K562 (cell line): ENCODE measurements around the gene SALL3. TPM values are rescaled to one million over a fixed set of nuclear protein-coding genes. Genes with fewer than 3 reads are reported as not detected.

Experiments used
- ATAC-seq: fragments of 200-7000 bp; cut with Tn5 transposase; 3 replicates; pipeline ENCODE4 v1.9.1; 2020; ENCODE audit warnings: moderate library complexity
- BruUV-seq: library from RNA; stranded (reverse); fragments of 400-500 nt; replicated peaks from 2 replicates; lab custom pipeline; 2021; lab: Mats Ljungman, UMichigan
- CTCF ChIA-PET: fragments of 300-600 bp; formaldehyde crosslinking; extraction: SDS; loops from one replicate; lab custom pipeline; 2021; ENCODE audit warnings: low intra/inter-chr PET ratio; lab: Yijun Ruan, JAX
- POLR2A ChIA-PET: fragments of 300-600, 350-650 bp; sonication (Branson Sonifier 250); formaldehyde crosslinking; extraction: SDS; loops from one replicate; lab custom pipeline; 2021; ENCODE audit warnings: antibody characterized with exemption, inconsistent platforms; lab: Yijun Ruan, JAX
- DNase-seq, 4 experiments: peaks; one replicate each; pipeline versions ENCODE4 v3.0.0 to v3.0.0-alpha.2; 2011 to 2018; ENCODE audit warnings: low spot score in 3 of 4, mixed read lengths in 3 of 4; ENCODE audit errors: extremely low read depth in 1 of 4
- FAIRE-seq: peaks from 2 replicates; lab custom pipeline; 2011; peaks lifted over from hg19 to GRCh38; lab: Jason Lieb, UNC
- H2AFZ ChIP-seq: 2 replicates; pipeline ENCODE4 v1.6.0; 2011; ENCODE audit warnings: low read depth, low read length, control low read depth, inconsistent platforms
- H3K27ac ChIP-seq: fragments of 200-600 bp; 3 replicates; pipeline ENCODE4 v1.8.0; 2011; ENCODE audit warnings: low read depth, mild to moderate bottlenecking, control low read depth, inconsistent platforms, low read length, moderate library complexity, mixed read lengths; ENCODE audit errors: extremely low read depth
- H3K27me3 ChIP-seq, 2 experiments: fragments of 300-600 bp in 1 of 2; 2 replicates in 1 of 2; 3 replicates in 1 of 2; pipeline versions ENCODE4 v1.6.0 to v1.8.0; 2011; ENCODE audit warnings: inconsistent platforms in 2 of 2, low read length in 2 of 2, mild to moderate bottlenecking in 1 of 2, mixed read lengths in 1 of 2, moderate library complexity in 1 of 2; ENCODE audit not compliant: control insufficient read depth in 2 of 2, insufficient read depth in 2 of 2
- H3K36me3 ChIP-seq: fragments of 300-600 bp; 3 replicates; pipeline ENCODE4 v1.8.0; 2011; ENCODE audit warnings: mild to moderate bottlenecking, low read length, inconsistent platforms; ENCODE audit not compliant: control insufficient read depth, insufficient read depth
- H3K4me1 ChIP-seq, 2 experiments: fragments of 200-600 bp in 1 of 2; replicated peaks in 1 of 2; 2 replicates in 1 of 2; 3 replicates in 1 of 2; pipeline versions ENCODE4 v1.5.1 to v1.8.0; 2011; ENCODE audit warnings: inconsistent platforms in 2 of 2, low read length in 2 of 2, mild to moderate bottlenecking in 1 of 2, mixed read lengths in 1 of 2, moderate library complexity in 1 of 2; ENCODE audit not compliant: control insufficient read depth in 2 of 2, insufficient read depth in 2 of 2
- H3K4me2 ChIP-seq: 2 replicates; pipeline ENCODE4 v1.6.1; 2011; ENCODE audit warnings: low read length, control low read depth, inconsistent platforms, mixed read lengths; ENCODE audit not compliant: insufficient read depth
- H3K4me3 ChIP-seq: fragments of 200-600 bp; sonication (generic), shearing (Covaris generic); 2 replicates; pipeline ENCODE4 v1.5.1; 2016; ENCODE audit warnings: control low read depth, inconsistent platforms
- H3K79me2 ChIP-seq: fragments of 200-600 bp; 3 replicates; pipeline ENCODE4 v1.8.0; 2011; ENCODE audit warnings: low read length, inconsistent platforms; ENCODE audit not compliant: control insufficient read depth, insufficient read depth
- H3K9ac ChIP-seq, 2 experiments: 2 replicates each; pipeline versions ENCODE4 v1.6.0 to v1.6.1; 2011; ENCODE audit warnings: low read depth in 2 of 2, low read length in 2 of 2, control low read depth in 1 of 2, inconsistent platforms in 1 of 2, mild to moderate bottlenecking in 1 of 2, mixed read lengths in 1 of 2; ENCODE audit not compliant: insufficient read depth in 1 of 2
- H3K9me1 ChIP-seq: one replicate; pipeline ENCODE4 v1.6.0; 2011; ENCODE audit warnings: inconsistent platforms, mild to moderate bottlenecking, low read length, moderate library complexity; ENCODE audit not compliant: control insufficient read depth, insufficient read depth
- H3K9me3 ChIP-seq: replicated peaks from 2 replicates; pipeline ENCODE4 v1.5.1; 2011; ENCODE audit warnings: low read depth, low read length, inconsistent platforms; ENCODE audit not compliant: control insufficient read depth, insufficient read depth
- H4K20me1 ChIP-seq: replicated peaks from 2 replicates; pipeline ENCODE4 v1.6.1; 2011; ENCODE audit warnings: low read length, inconsistent platforms, mixed read lengths; ENCODE audit not compliant: control insufficient read depth, insufficient read depth
- CC2D1A ChIP-seq: fragments of 450-650 bp; IDR thresholded peaks from 2 replicates; pipeline ENCODE4 v1.6.1; 2017; ENCODE audit warnings: mild to moderate bottlenecking
- ELF1 ChIP-seq: fragments of 200-800 bp; sonication (Bioruptor generic); IDR thresholded peaks from 2 replicates; pipeline ENCODE4 v1.6.1; 2016; ENCODE audit warnings: missing genetic modification characterization, missing compliant biosample characterization
- KLF10 ChIP-seq: fragments of 250-450 bp; sonication (Bioruptor Pico); IDR thresholded peaks from 2 replicates; pipeline ENCODE4 v1.6.1; 2021; ENCODE audit warnings: matching md5 sums
- MAFK ChIP-seq: IDR thresholded peaks from 2 replicates; pipeline ENCODE4 v1.6.1; 2011; ENCODE audit warnings: low read length, improper control_type of control experiment
- MYC ChIP-seq, 2 experiments: fragments of 250-450 bp in 1 of 2; sonication (Bioruptor Pico) in 1 of 2; IDR thresholded peaks; 2 replicates each; pipeline versions ENCODE4 v1.5.1 to v1.6.1; 2012 to 2021; ENCODE audit warnings: low read depth in 2 of 2, borderline replicate concordance in 1 of 2, improper control_type of control experiment in 1 of 2, low read length in 1 of 2, mild to moderate bottlenecking in 1 of 2, moderate library complexity in 1 of 2
- NCOA2 ChIP-seq, 2 experiments: fragments of 450-650 bp; IDR thresholded peaks; 2 replicates each; pipeline ENCODE4 v1.6.1; 2018; ENCODE audit warnings: mild to moderate bottlenecking in 2 of 2, moderate library complexity in 1 of 2; ENCODE audit not compliant: partially characterized antibody in 2 of 2
- NFATC3 ChIP-seq: fragments of 450-650 bp; IDR thresholded peaks from 2 replicates; pipeline ENCODE4 v1.6.1; 2017; ENCODE audit warnings: mild to moderate bottlenecking
- POU5F1 ChIP-seq: fragments of 150-350 bp; IDR thresholded peaks from 2 replicates; pipeline ENCODE4 v1.6.1; 2014; ENCODE audit warnings: borderline replicate concordance, low read length, low read depth, mild to moderate bottlenecking; ENCODE audit not compliant: partially characterized antibody
- RBM22 ChIP-seq: fragments of 200-400 bp; formaldehyde crosslinking; IDR thresholded peaks from 2 replicates; pipeline ENCODE4 v1.6.1; 2018; ENCODE audit warnings: low read length, low read depth; ENCODE audit not compliant: poor library complexity, severe bottlenecking
- ZNF561 ChIP-seq: fragments of 450-650 bp; formaldehyde crosslinking; conservative IDR thresholded peaks from 2 replicates; pipeline ENCODE4 v1.4.0; 2020; ENCODE audit warnings: mild to moderate bottlenecking, moderate library complexity
- ZNF699 ChIP-seq: fragments of 250-450 bp; sonication (Bioruptor Pico); IDR thresholded peaks from 2 replicates; pipeline ENCODE4 v1.8.0; 2021; ENCODE audit warnings: mild to moderate bottlenecking, moderate library complexity; ENCODE audit not compliant: insufficient replicate concordance
- WGBS: fragments of 100-300 bp; shearing (Covaris generic); methylation state at CpG from one replicate; pipeline ENCODE4 v1.1.6; 2016; ENCODE audit warnings: low coverage, mixed read lengths; ENCODE audit not compliant: insufficient coverage; ENCODE audit errors: missing lambda C conversion rate; 5-methylcytosine and 5-hydroxymethylcytosine counted together
- in situ Hi-C: fragments of 300-500 bp; cut with MboI; formaldehyde crosslinking; loops from 4 replicates; pipeline ENCODE4 v1.15.0; 2018; ENCODE audit warnings: inconsistent platforms, mixed read lengths
- intact Hi-C: fragments of 100-400 bp; cut with micrococcal nuclease; formaldehyde crosslinking; loops from 2 replicates; pipeline ENCODE4 v1.14.2; 2022
- polyA plus RNA-seq, 8 experiments: library from polyadenylated mRNA; depleted of rRNA in 4 of 8; stranded (reverse) in 5 of 8; unstranded in 3 of 8; fragments of >200 nt; fragmentation: Nextera tagmentation in 2 of 8; fragmentation: Illumina TruSeq in 1 of 8; extraction: Ambion mirVana in 2 of 8; extraction: Trizol in 1 of 8; gene quantifications; 2 replicates each; pipeline versions ENCODE4 v1.2.1 to v1.2.3, GENCODE V29; 2011 to 2014; ENCODE audit warnings: inconsistent platforms in 1 of 8, missing spikeins in 1 of 8
- total RNA-seq, 7 experiments: library from RNA; depleted of rRNA in 6 of 7; stranded (reverse); fragments of >200 nt in 6 of 7; fragmentation: Illumina TruSeq in 2 of 7; extraction: Trizol in 2 of 7; gene quantifications; 2 replicates each; pipeline versions ENCODE4 v1.2.1 to v1.2.3, GENCODE V29; 2011 to 2021; ENCODE audit warnings: low replicate concordance in 1 of 7
- TF ChIP-seq, protein P1 (sequence below): sonication (generic); formaldehyde crosslinking; IDR thresholded peaks from 2 replicates; pipeline ENCODE4 v1.8.0; 2023; ENCODE audit warnings: missing genetic modification reagents, mild to moderate bottlenecking, borderline replicate concordance
- TF ChIP-seq, protein P2 (sequence below): fragments of 450-650 bp; IDR thresholded peaks from 2 replicates; pipeline ENCODE4 v1.6.1; 2016; ENCODE audit warnings: borderline replicate concordance

SALL3 gene
- total and polyA plus RNA-seq, 9 of the 15 experiments (the other 6 are each of a cell fraction or from before 2014, with no cell fraction given) = not detected

DNA sequence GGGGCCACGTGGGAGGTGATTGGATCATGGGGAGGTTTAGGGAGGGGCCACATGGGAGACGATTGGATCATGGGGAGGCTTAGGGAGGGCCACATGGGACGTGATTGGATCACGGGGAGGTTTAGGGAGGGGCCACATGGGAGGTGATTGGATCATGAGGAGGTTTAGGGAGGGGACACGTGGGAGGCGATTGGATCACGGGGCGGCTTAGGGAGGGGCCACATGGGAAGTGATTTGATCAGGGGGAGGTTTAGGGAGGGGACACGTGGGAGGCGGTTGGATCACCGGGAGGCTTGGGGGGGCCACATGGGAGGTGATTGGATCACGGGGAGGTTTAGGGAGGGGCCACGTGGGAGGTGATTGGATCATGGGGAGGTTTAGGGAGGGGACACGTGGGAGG, 22.5 kb upstream of the SALL3 start:
- Histone ChIP-seq H3K4me3 (no peak overlapping the region), H4K20me1 (no peaks in the 10 kb centered on the region), H3K9me3 (peaks cover 3% of the 10 kb centered on the region; the same call in 1 of the 2 replicates), H3K36me3 (no peaks in the 10 kb centered on the region), H3K79me2 (no peaks in the 10 kb centered on the region), H3K9ac (no peak overlapping the region), H3K27me3 (peaks cover 0 to 6% of the 10 kb centered on the region in 2 experiments; a peak in 1 of 5 replicates), H3K27ac (no peak overlapping the region), H3K4me2 (no peak overlapping the region), H3K4me1 (no peaks in the 10 kb centered on the region), H3K9me1 (no peaks in the 10 kb centered on the region), H2AFZ (no peak overlapping the region)
- in situ Hi-C loops = no loop called here
- POLR2A ChIA-PET = no interaction called here
- BruUV-seq = no TSS peak
- FAIRE-seq (no peak), ATAC-seq (no peak), DNase-seq (peak in 2 of 4 experiments; percentile 12 to 20)
- intact Hi-C loops = no loop called here
- 2% methylated on average over 10 of the region's 14 CpGs for WGBS
- CTCF ChIA-PET = no interaction called here
- no peak for TF ChIP-seq CC2D1A
- no peak for TF ChIP-seq ELF1 (tag)
- TF ChIP-seq RBM22 = no peak
- TF ChIP-seq ZNF561 (CRISPR knock-in tag) = no peak
- no peak for TF ChIP-seq MYC (IDR thresholded peaks at IDR 0.05; ENCODE audit: low read depth, low read length)
- TF ChIP-seq MYC (CRISPR knock-in tag; IDR thresholded peaks at IDR 0.05; ENCODE audit: borderline replicate concordance, low read depth) = no peak
- TF ChIP-seq NFATC3 = no peak
- TF ChIP-seq, protein P1, sequence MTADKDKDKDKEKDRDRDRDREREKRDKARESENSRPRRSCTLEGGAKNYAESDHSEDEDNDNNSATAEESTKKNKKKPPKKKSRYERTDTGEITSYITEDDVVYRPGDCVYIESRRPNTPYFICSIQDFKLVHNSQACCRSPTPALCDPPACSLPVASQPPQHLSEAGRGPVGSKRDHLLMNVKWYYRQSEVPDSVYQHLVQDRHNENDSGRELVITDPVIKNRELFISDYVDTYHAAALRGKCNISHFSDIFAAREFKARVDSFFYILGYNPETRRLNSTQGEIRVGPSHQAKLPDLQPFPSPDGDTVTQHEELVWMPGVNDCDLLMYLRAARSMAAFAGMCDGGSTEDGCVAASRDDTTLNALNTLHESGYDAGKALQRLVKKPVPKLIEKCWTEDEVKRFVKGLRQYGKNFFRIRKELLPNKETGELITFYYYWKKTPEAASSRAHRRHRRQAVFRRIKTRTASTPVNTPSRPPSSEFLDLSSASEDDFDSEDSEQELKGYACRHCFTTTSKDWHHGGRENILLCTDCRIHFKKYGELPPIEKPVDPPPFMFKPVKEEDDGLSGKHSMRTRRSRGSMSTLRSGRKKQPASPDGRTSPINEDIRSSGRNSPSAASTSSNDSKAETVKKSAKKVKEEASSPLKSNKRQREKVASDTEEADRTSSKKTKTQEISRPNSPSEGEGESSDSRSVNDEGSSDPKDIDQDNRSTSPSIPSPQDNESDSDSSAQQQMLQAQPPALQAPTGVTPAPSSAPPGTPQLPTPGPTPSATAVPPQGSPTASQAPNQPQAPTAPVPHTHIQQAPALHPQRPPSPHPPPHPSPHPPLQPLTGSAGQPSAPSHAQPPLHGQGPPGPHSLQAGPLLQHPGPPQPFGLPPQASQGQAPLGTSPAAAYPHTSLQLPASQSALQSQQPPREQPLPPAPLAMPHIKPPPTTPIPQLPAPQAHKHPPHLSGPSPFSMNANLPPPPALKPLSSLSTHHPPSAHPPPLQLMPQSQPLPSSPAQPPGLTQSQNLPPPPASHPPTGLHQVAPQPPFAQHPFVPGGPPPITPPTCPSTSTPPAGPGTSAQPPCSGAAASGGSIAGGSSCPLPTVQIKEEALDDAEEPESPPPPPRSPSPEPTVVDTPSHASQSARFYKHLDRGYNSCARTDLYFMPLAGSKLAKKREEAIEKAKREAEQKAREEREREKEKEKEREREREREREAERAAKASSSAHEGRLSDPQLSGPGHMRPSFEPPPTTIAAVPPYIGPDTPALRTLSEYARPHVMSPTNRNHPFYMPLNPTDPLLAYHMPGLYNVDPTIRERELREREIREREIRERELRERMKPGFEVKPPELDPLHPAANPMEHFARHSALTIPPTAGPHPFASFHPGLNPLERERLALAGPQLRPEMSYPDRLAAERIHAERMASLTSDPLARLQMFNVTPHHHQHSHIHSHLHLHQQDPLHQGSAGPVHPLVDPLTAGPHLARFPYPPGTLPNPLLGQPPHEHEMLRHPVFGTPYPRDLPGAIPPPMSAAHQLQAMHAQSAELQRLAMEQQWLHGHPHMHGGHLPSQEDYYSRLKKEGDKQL (CRISPR knock-in tag) = no peak
- TF ChIP-seq KLF10 (CRISPR knock-in tag) = no peak
- TF ChIP-seq NCOA2 (IDR thresholded peaks at IDR 0.05; ENCODE audit: partially characterized antibody in 2 of 2) = no peak
- no peak for TF ChIP-seq ZNF699 (CRISPR knock-in tag)
- TF ChIP-seq, protein P2, sequence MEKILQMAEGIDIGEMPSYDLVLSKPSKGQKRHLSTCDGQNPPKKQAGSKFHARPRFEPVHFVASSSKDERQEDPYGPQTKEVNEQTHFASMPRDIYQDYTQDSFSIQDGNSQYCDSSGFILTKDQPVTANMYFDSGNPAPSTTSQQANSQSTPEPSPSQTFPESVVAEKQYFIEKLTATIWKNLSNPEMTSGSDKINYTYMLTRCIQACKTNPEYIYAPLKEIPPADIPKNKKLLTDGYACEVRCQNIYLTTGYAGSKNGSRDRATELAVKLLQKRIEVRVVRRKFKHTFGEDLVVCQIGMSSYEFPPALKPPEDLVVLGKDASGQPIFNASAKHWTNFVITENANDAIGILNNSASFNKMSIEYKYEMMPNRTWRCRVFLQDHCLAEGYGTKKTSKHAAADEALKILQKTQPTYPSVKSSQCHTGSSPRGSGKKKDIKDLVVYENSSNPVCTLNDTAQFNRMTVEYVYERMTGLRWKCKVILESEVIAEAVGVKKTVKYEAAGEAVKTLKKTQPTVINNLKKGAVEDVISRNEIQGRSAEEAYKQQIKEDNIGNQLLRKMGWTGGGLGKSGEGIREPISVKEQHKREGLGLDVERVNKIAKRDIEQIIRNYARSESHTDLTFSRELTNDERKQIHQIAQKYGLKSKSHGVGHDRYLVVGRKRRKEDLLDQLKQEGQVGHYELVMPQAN = no peak
- no peak for TF ChIP-seq MAFK
- no peak for TF ChIP-seq POU5F1
